H9 (cell line): ENCODE results near the gene NRDE2. TPM values are rescaled to one million over a fixed set of nuclear protein-coding genes. Genes with fewer than 3 reads are reported as not detected.

Source experiments
- DNase-seq: peaks from one replicate; pipeline ENCODE4 v3.0.0-alpha.2; 2017
- H2AFZ ChIP-seq: one replicate; pipeline ENCODE4 v1.6.1; 2013; ENCODE audit warnings: mild to moderate bottlenecking, low read length, control low read depth, moderate library complexity
- H2AK5ac ChIP-seq: 2 replicates; pipeline ENCODE4 v1.6.1; 2013; ENCODE audit warnings: low read length, control low read depth, mixed read lengths; ENCODE audit not compliant: insufficient read length
- H2BK120ac ChIP-seq: one replicate; pipeline ENCODE4 v1.6.1; 2013; ENCODE audit warnings: low read depth, mild to moderate bottlenecking, low read length, control low read depth, inconsistent platforms; ENCODE audit not compliant: poor library complexity, severe bottlenecking
- H2BK12ac ChIP-seq: 2 replicates; pipeline ENCODE4 v1.6.1; 2013; ENCODE audit warnings: low read length, control low read depth, mixed read lengths, low read depth; ENCODE audit not compliant: insufficient read length
- H2BK15ac ChIP-seq: 2 replicates; pipeline ENCODE4 v1.6.1; 2013; ENCODE audit warnings: low read depth, low read length, control low read depth
- H2BK20ac ChIP-seq: one replicate; pipeline ENCODE4 v1.6.1; 2013; ENCODE audit warnings: low read depth, mild to moderate bottlenecking, low read length, control low read depth, inconsistent platforms; ENCODE audit not compliant: poor library complexity, severe bottlenecking
- H2BK5ac ChIP-seq: 2 replicates; pipeline ENCODE4 v1.6.1; 2013; ENCODE audit warnings: low read length, control low read depth, mixed read lengths; ENCODE audit not compliant: insufficient read length
- H3K14ac ChIP-seq: 2 replicates; pipeline ENCODE4 v1.6.1; 2013; ENCODE audit warnings: low read length, control low read depth; ENCODE audit not compliant: insufficient read depth
- H3K18ac ChIP-seq: 2 replicates; pipeline ENCODE4 v1.6.1; 2013; ENCODE audit warnings: low read depth, mild to moderate bottlenecking, mixed read lengths, low read length, control low read depth; ENCODE audit not compliant: insufficient read length
- H3K23ac ChIP-seq: 2 replicates; pipeline ENCODE4 v1.6.1; 2013; ENCODE audit warnings: low read length, control low read depth, mixed read lengths, low read depth; ENCODE audit not compliant: insufficient read length
- H3K23me2 ChIP-seq: 2 replicates; pipeline ENCODE4 v1.6.1; 2013; ENCODE audit warnings: low read depth, mild to moderate bottlenecking, mixed read lengths, low read length, control low read depth; ENCODE audit not compliant: insufficient read length, poor library complexity, severe bottlenecking
- H3K27ac ChIP-seq: 2 replicates; pipeline ENCODE4 v1.5.1; 2013; ENCODE audit warnings: low read length, control low read depth, mixed read lengths, low read depth; ENCODE audit not compliant: insufficient read length
- H3K27me3 ChIP-seq: 2 replicates; pipeline ENCODE4 v1.6.1; 2013; ENCODE audit warnings: low read length, control low read depth, inconsistent platforms; ENCODE audit not compliant: insufficient read depth
- H3K4ac ChIP-seq: 2 replicates; pipeline ENCODE4 v1.6.1; 2013; ENCODE audit warnings: low read depth, mild to moderate bottlenecking, control low read depth, inconsistent platforms, low read length, moderate library complexity
- H3K4me1 ChIP-seq: 2 replicates; pipeline ENCODE4 v1.6.1; 2013; ENCODE audit warnings: low read length, control low read depth, inconsistent platforms; ENCODE audit not compliant: insufficient read depth
- H3K4me2 ChIP-seq: 2 replicates; pipeline ENCODE4 v1.6.1; 2013; ENCODE audit warnings: low read length, control low read depth, mixed read lengths; ENCODE audit not compliant: insufficient read length, insufficient read depth
- H3K56ac ChIP-seq: 2 replicates; pipeline ENCODE4 v1.6.1; 2013; ENCODE audit warnings: low read depth, mild to moderate bottlenecking, mixed read lengths, low read length, control low read depth; ENCODE audit not compliant: insufficient read length
- H3K79me1 ChIP-seq: 2 replicates; pipeline ENCODE4 v1.6.1; 2013; ENCODE audit warnings: low read depth, mild to moderate bottlenecking, moderate library complexity, low read length, control low read depth, inconsistent platforms; ENCODE audit not compliant: insufficient read depth, poor library complexity, severe bottlenecking
- H3K79me2 ChIP-seq: 2 replicates; pipeline ENCODE4 v1.6.1; 2013; ENCODE audit warnings: low read length, control low read depth, inconsistent platforms; ENCODE audit not compliant: insufficient read depth
- H3K9ac ChIP-seq: 2 replicates; pipeline ENCODE4 v1.6.1; 2013; ENCODE audit warnings: low read length, control low read depth, mixed read lengths; ENCODE audit not compliant: insufficient read length; ENCODE audit errors: extremely low read depth
- H3K9me3 ChIP-seq: one replicate; pipeline ENCODE4 v1.6.1; 2013; ENCODE audit warnings: low read depth, low read length, inconsistent platforms; ENCODE audit not compliant: control insufficient read depth
- H3T11ph ChIP-seq: one replicate; pipeline ENCODE4 v1.6.1; 2013; ENCODE audit warnings: mild to moderate bottlenecking, low read length, control low read depth, inconsistent platforms
- H4K20me1 ChIP-seq: one replicate; pipeline ENCODE4 v1.6.1; 2013; ENCODE audit not compliant: control insufficient read depth, insufficient read length, insufficient read depth
- H4K5ac ChIP-seq: 2 replicates; pipeline ENCODE4 v1.6.1; 2013; ENCODE audit warnings: low read depth, mild to moderate bottlenecking, mixed read lengths, low read length, control low read depth; ENCODE audit not compliant: insufficient read length
- H4K8ac ChIP-seq: replicated peaks from 2 replicates; pipeline ENCODE4 v1.6.1; 2013; ENCODE audit warnings: low read length, control low read depth, mixed read lengths, low read depth; ENCODE audit not compliant: insufficient read length
- H4K91ac ChIP-seq: 2 replicates; pipeline ENCODE4 v1.6.1; 2013; ENCODE audit warnings: low read depth, mild to moderate bottlenecking, moderate library complexity, mixed read lengths, low read length, control low read depth; ENCODE audit not compliant: insufficient read length
- H3K27ac Mint-ChIP-seq, 3 experiments: 2 replicates in 2 of 3; 3 replicates in 1 of 3; pipeline ENCODE4 v1.8.0; 2020 to 2021; ENCODE audit warnings: mixed read lengths in 3 of 3, mild to moderate bottlenecking in 1 of 3, moderate library complexity in 1 of 3
- H3K27me3 Mint-ChIP-seq: 2 replicates; pipeline ENCODE4 v1.8.0; 2021; ENCODE audit warnings: low read depth, mild to moderate bottlenecking, moderate library complexity, mixed read lengths
- H3K36me3 Mint-ChIP-seq, 3 experiments: 2 replicates in 2 of 3; 3 replicates in 1 of 3; pipeline ENCODE4 v1.8.0; 2020 to 2021; ENCODE audit warnings: low read depth in 3 of 3, mixed read lengths in 3 of 3; ENCODE audit not compliant: insufficient read depth in 1 of 3
- H3K4me1 Mint-ChIP-seq, 2 experiments: 2 replicates each; pipeline ENCODE4 v1.8.0; 2020; ENCODE audit warnings: mixed read lengths in 2 of 2
- H3K4me3 Mint-ChIP-seq, 2 experiments: 2 replicates in 1 of 2; 3 replicates in 1 of 2; pipeline ENCODE4 v1.8.0; 2020 to 2021; ENCODE audit warnings: mild to moderate bottlenecking in 2 of 2, mixed read lengths in 2 of 2, moderate library complexity in 1 of 2
- H3K9me3 Mint-ChIP-seq, 2 experiments: 2 replicates in 1 of 2; 3 replicates in 1 of 2; pipeline ENCODE4 v1.8.0; 2020; ENCODE audit warnings: mild to moderate bottlenecking in 2 of 2, mixed read lengths in 2 of 2, moderate library complexity in 1 of 2
- WGBS: extraction: QIAGEN DNeasy Blood & Tissue Kit; methylation state at CpG from one replicate; pipeline ENCODE4 v1.1.7; 2013; ENCODE audit warnings: missing lambda C conversion rate, low lambda C conversion rate, mixed read lengths; ENCODE audit not compliant: insufficient read length; ENCODE audit errors: extremely low coverage; 5-methylcytosine and 5-hydroxymethylcytosine counted together
- total RNA-seq: library from RNA; stranded (reverse); gene quantifications from 2 replicates; pipeline ENCODE4 v1.2.1, GENCODE V29; 2021
- TF ChIP-seq, protein P1 (sequence below): fragments of 200-600 bp; sonication (generic); conservative IDR thresholded peaks from 3 replicates; pipeline ENCODE4 v1.8.0; 2021; ENCODE audit warnings: antibody characterized with exemption, mild to moderate bottlenecking

Gene NRDE2
- total RNA-seq, 1 experiment from 2014 or later, result 21.2 TPM

DNA sequence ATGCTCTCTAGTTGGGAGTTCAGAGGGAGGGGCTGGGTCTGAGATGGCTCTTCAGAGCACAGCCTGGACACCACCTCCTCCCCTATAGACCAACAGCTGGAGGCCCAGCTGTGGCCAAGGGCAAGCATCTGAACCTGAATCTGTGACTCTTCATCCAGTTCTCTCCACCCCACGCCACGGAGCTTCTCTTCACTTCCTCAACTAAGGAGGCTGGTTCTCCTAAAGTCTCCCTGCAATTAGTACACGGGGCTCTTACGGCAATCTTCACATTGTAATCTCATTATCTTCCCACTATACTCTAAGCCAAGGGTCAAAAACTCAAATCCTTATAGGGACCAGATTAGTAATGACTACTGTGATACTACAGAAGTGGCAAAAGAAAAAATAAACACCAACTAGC lies 9.8 kb downstream of the NRDE2 start:
- H3K9me3 Mint-ChIP-seq, result no peaks in the 10 kb centered on the region
- Histone ChIP-seq H3T11ph (no peak overlapping the region), H4K8ac (no peak overlapping the region), H4K5ac (no peak overlapping the region), H3K18ac (no peak overlapping the region), H3K9me3 (no peaks in the 10 kb centered on the region), H4K20me1 (no peaks in the 10 kb centered on the region), H2BK120ac (no peak overlapping the region), H3K4me2 (no peak overlapping the region), H3K4me1 (no peaks in the 10 kb centered on the region), H3K56ac (no peak overlapping the region), H3K14ac (no peak overlapping the region), H3K27ac (no peak overlapping the region), H2BK5ac (no peak overlapping the region), H3K9ac (no peak overlapping the region), H2AFZ (no peak overlapping the region), H4K91ac (no peak overlapping the region), H3K23me2 (no peaks in the 10 kb centered on the region), H3K27me3 (no peaks in the 10 kb centered on the region), H3K23ac (no peak overlapping the region), H2AK5ac (no peak overlapping the region), H2BK20ac (no peak overlapping the region), H2BK12ac (no peak overlapping the region), H3K4ac (no peak overlapping the region), H2BK15ac (no peak overlapping the region), H3K79me2 (no peaks in the 10 kb centered on the region), H3K79me1 (peaks cover 2% of the 10 kb centered on the region)
- no peak overlapping the region for H3K4me3 Mint-ChIP-seq
- no peak for DNase-seq
- peaks cover 2 to 8% (median 4%) of the 10 kb centered on the region in 3 experiments; a peak in 4 of 7 replicates for H3K36me3 Mint-ChIP-seq
- no peak overlapping the region for H3K27ac Mint-ChIP-seq
- peaks cover 2 to 3% of the 10 kb centered on the region in 2 experiments; a peak in 1 of 4 replicates for H3K4me1 Mint-ChIP-seq
- no peaks in the 10 kb centered on the region for H3K27me3 Mint-ChIP-seq
- TF ChIP-seq, protein P1, sequence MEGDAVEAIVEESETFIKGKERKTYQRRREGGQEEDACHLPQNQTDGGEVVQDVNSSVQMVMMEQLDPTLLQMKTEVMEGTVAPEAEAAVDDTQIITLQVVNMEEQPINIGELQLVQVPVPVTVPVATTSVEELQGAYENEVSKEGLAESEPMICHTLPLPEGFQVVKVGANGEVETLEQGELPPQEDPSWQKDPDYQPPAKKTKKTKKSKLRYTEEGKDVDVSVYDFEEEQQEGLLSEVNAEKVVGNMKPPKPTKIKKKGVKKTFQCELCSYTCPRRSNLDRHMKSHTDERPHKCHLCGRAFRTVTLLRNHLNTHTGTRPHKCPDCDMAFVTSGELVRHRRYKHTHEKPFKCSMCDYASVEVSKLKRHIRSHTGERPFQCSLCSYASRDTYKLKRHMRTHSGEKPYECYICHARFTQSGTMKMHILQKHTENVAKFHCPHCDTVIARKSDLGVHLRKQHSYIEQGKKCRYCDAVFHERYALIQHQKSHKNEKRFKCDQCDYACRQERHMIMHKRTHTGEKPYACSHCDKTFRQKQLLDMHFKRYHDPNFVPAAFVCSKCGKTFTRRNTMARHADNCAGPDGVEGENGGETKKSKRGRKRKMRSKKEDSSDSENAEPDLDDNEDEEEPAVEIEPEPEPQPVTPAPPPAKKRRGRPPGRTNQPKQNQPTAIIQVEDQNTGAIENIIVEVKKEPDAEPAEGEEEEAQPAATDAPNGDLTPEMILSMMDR, result no peak
- no CpG with 5 or more reads among the region's 4 CpGs for WGBS
